HG03558 (cell line): ENCODE results near the gene COMTD1.
A peak's percentile ranks its signal among the peaks of the same experiment; 100 is the strongest.
"Not testable (repeated sequence)": the region's sequence is repeated elsewhere in the genome, so short reads cannot be mapped to it uniquely, and the experiment has no call there.

Experiments used
- ATAC-seq: cut with Tn5 transposase; IDR thresholded peaks from one replicate; pipeline ENCODE4 v1.9.1; 2021; ENCODE audit warnings: moderate number of reproducible peaks; ENCODE audit not compliant: unreplicated experiment; ENCODE audit errors: extremely low read depth

COMTD1 gene

GRCh38 chr10:75226656-75227055 lies 9.1 kb downstream of the COMTD1 start:
- ATAC-seq, result no peak

- ATAC-seq, result no peak
Observed at GRCh38 chr10:75226095-75226494, 9.7 kb downstream of the COMTD1 start.

- no peak for ATAC-seq
Observed at GRCh38 chr10:75223507-75223906, 12.2 kb downstream of the COMTD1 start.

GRCh38 chr10:75221492-75221891 lies 14.3 kb downstream of the COMTD1 start:
- not testable (repeated sequence) for ATAC-seq

GRCh38 chr10:75220274-75220673 lies 15.5 kb downstream of the COMTD1 start:
- ATAC-seq, result no peak

- ATAC-seq, result no peak
Observed at GRCh38 chr10:75212343-75212742, 23.4 kb downstream of the COMTD1 start.

GRCh38 chr10:75211007-75211691 lies 24.6 kb downstream of the COMTD1 start:
- ATAC-seq, result no peak

- ATAC-seq, result peak; percentile 79
Observed at GRCh38 chr10:75210282-75211006, 25.3 kb downstream of the COMTD1 start, which contains the start of gene VDAC2. VDAC2 (plus strand) TSS chr10:75210796; CDS start chr10:75211159, 363 bp downstream.

- ATAC-seq, result peak; percentile 19
Observed at GRCh38 chr10:75209921-75210281, 25.9 kb downstream of the COMTD1 start.

- ATAC-seq, result no peak
Observed at GRCh38 chr10:75209086-75209920, 26.5 kb downstream of the COMTD1 start.

GRCh38 chr10:75208181-75208580 lies 27.6 kb downstream of the COMTD1 start:
- no peak for ATAC-seq

GRCh38 chr10:75207857-75208144 lies 28.0 kb downstream of the COMTD1 start:
- no peak for ATAC-seq

- no peak for ATAC-seq
Observed at GRCh38 chr10:75207079-75207856, 28.5 kb downstream of the COMTD1 start.

- not testable (repeated sequence) for ATAC-seq
Observed at GRCh38 chr10:75206638-75207037, 29.1 kb downstream of the COMTD1 start.

- ATAC-seq, result no peak
Observed at GRCh38 chr10:75205908-75206307, 29.8 kb downstream of the COMTD1 start.

- no peak for ATAC-seq
Observed at GRCh38 chr10:75203724-75204123, 32.0 kb downstream of the COMTD1 start.

- ATAC-seq, result not testable (repeated sequence)
Observed at GRCh38 chr10:75203046-75203620, 32.6 kb downstream of the COMTD1 start.

- ATAC-seq, result no peak
Observed at GRCh38 chr10:75202321-75203045, 33.3 kb downstream of the COMTD1 start.

- ATAC-seq, result no peak
Observed at GRCh38 chr10:75201793-75202307, 33.9 kb downstream of the COMTD1 start.
